Activated CD8-positive, alpha-beta memory T cell treated with anti-CD3 and anti-CD28 coated beads for 24 hours (primary cell): Measurements from ENCODE around the gene SYCP2L.
"Not testable (repeated sequence)": the region's sequence is repeated elsewhere in the genome, so short reads cannot be mapped to it uniquely, and the experiment has no call there.

Experiments
- DNase-seq: peaks from one replicate; pipeline ENCODE4 v3.0.0-alpha.2; 2020

The SYCP2L gene

GRCh38 chr6:10886691-10887502, at the start of gene SYCP2L:
TSS of gene SYCP2L (plus strand) at chr6:10887052. CDS start at chr6:10887127, 75 bp downstream.
- peak; percentile 65 for DNase-seq

GRCh38 chr6:10837622-10837994, 49.2 kb upstream of the SYCP2L start:
- DNase-seq, result peak; percentile 64

GRCh38 chr6:10837995-10838793, 48.7 kb upstream of the SYCP2L start, which contains the start of gene MAK:
TSS of gene MAK (minus strand) at chr6:10838539. CDS start at chr6:10830648, 7,891 bp downstream.
- DNase-seq, result peak; percentile 93

- DNase-seq, result peak; percentile 66
Observed at GRCh38 chr6:10838794-10839333, 48.0 kb upstream of the SYCP2L start.

- no peak for DNase-seq
Observed at GRCh38 chr6:10843554-10843953, 43.3 kb upstream of the SYCP2L start.

DNA sequence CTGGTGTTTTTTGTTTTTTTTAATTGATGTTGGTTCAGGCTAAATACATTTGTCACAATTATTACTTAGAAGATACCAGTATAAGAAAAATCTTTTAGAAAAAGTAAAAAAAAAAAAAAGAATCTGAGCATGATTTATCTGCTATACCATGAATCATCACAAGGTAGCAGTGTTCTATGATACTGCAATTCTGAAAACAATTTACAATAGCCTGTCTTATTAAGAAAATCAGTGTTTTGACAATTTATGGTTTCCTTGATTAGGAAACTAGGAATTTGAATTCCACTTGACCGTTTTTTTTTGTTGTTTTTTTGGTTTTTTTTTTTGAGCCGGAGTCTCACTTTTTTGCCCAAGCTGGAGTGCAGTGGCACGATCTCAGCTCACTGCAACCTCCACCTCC, 39.2 kb upstream of the SYCP2L start:
- no peak for DNase-seq

GRCh38 chr6:10849901-10850300, 37.0 kb upstream of the SYCP2L start:
- DNase-seq, result no peak

DNA sequence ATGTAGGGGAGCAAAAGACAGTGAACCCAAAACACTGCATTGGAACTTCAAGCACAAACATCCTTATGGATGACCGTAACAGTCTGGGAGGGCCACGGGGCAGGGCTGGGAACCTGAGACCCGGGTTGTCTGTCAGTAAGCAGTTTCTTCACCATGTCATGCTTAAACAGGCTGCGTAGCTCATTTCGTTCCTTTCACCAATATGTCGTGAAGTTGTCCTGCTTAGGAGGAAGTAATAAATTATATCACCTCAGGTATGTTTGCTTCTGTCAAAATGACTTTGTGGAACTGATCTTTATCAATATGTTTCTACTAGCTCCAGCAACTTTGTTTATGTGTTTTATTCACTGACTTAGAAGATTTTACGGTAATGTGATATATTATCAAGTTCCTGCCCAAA, 36.1 kb upstream of the SYCP2L start:
- no peak for DNase-seq

DNA sequence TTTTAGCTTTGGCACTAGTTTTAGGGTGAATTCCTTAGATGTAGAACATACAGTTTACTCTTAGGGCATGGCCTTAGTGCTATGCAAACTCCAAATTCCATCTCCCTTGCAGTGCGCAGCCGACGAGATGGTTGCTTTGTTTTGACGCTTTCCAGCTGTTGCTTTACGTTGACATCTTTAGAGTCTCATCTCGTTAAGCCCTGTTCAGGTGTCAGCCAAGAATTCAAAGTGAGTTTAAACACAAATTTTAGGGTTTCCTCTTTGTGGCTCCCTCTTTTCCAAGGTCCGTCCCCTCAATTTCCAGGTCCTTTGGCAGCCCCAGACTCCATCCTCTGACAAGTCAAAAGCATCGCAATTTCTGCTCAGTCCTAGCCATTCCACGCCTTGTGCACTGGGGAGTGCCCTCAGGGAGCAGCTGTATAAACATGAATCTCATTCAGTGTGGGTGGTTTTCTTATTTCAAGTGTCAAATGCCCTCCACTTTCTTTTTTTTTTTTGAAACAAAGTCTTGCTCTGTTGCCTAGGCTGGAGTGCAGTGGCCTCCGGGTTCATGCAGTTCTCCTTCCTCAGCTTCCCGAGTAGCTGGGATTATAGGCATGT, 34.4 kb upstream of the SYCP2L start:
- DNase-seq, result no peak

DNA sequence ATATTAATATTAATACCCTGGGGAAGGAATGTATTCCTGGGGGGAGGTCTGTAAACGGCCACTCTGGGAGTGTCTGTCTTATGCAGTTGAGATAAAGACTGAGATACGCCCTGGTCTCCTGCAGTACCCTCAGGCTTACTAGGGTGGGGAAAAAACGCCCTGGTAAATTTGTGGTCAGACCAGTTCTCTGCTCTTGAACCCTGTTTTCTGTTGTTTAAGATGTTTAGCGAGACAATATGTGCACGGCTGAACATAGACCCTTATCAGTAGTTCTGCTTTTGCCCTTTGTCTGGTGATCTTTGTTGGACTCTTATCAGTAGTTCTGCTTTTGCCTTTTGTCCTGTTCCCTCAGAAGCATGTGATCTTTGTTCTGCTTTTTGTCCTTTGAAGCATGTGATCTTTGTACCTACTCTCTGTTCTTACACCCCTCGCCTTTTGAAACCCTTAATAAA, 33.0 kb upstream of the SYCP2L start:
- not testable (repeated sequence) for DNase-seq

DNA sequence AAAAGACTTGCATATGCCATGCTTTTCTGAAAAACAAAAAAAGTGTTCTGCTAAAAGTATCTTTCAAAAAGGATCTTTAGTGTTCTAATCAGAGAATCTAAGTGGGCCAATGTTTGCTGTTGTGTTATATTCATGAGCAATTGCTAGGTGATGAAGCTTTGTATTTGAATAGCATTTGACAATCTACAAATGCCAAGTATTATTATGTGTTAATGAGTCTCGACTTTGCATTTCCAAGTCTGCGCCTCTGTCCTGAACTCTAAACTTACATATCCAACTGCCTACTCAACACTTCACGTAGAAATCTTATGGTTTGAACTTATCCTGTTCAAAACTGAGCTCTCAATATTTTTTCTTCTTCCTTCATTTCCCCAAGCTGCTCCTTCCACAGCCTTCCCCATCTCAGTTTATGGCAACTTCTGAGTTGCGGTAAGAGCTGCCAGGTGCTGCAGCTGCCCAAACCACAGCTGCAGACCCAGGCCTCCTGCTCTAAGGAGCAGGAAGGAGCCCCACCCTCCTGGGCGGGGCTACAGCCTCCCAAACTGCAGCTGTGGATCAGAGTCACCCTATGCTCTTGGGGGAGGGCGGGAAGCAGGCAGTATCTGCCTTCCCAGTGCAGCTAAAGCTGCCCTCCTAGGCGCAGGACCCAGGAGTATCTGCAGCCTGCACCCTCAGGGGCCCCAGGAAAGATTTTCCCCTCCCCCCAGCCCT, 31.8 kb upstream of the SYCP2L start:
- DNase-seq, result no peak

DNA sequence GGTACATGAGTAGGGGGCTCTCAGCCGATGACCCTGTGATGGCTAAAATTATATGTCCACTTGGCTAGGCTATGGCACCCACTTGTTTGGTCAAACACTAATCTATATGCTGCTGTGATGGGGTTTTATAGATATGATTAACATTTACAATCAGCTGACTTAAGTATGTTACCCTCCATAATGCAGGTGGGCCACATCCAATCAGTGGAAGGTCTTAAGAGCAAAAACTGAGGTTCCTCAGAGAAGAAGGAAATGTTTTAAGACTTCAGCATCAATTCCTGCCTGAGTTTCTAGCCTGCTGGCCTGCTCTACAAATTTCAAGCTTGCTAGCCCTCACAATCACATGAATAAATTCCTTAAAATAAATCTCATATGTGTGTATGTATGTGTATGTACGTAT, 29.6 kb upstream of the SYCP2L start:
- DNase-seq, result no peak

DNA sequence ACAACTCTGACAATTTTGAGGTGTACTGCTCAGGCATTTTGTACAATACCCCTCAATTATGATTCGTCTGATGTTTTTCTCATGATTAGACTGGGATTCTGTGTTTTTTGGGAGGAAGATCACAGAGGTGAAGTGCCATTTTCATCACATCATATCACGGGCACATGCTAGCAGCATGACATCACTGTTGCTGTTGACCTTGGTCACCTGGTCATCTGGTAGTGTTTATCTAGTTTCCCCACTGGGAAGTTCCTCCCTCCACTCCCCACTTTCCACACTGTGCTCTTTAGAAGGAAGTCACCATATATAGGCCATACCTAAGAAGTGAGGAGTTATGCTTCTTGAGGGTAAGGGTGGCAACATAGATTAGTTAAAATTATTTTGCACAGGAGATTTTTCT, 25.8 kb upstream of the SYCP2L start:
- DNase-seq, result no peak

DNA sequence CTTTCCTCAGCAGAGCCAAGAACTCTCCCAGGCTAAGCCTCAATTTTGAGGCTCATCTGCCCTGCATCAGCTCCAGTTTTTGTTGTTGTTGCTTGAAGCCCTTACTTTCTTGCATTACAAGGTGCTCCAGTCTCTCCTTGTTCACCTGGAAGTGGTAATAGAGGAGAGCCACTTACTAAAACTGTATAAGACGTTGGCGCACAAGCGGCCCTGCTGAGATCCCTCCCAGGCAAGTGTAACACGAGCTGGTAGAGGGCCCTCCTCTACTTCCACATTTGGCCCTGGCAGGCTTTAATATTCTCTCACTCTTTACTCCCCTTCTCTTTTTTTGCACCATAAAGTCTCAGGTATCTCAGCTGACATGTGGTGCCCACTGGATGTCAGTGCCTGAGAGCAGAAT, 24.5 kb upstream of the SYCP2L start:
- DNase-seq, result no peak

GRCh38 chr6:10863031-10863430, 23.8 kb upstream of the SYCP2L start:
- DNase-seq, result not testable (repeated sequence)

GRCh38 chr6:10866709-10867108, 20.1 kb upstream of the SYCP2L start:
- DNase-seq, result not testable (repeated sequence)

- DNase-seq, result no peak
Observed at GRCh38 chr6:10867952-10868351, 18.9 kb upstream of the SYCP2L start.

- DNase-seq, result no peak
Observed at GRCh38 chr6:10873374-10873773, 13.5 kb upstream of the SYCP2L start.

GRCh38 chr6:10874207-10874606, 12.6 kb upstream of the SYCP2L start:
- DNase-seq, result no peak

- no peak for DNase-seq
Observed at GRCh38 chr6:10875026-10875425, 11.8 kb upstream of the SYCP2L start.

GRCh38 chr6:10877012-10877411, 9.8 kb upstream of the SYCP2L start:
- DNase-seq, result no peak

GRCh38 chr6:10877871-10878270, 9.0 kb upstream of the SYCP2L start:
- no peak for DNase-seq

- DNase-seq, result no peak
Observed at GRCh38 chr6:10880366-10880765, 6.5 kb upstream of the SYCP2L start.
